Skeletal muscle cell (primary cell): Measurements from ENCODE around the gene RBMS2.
"Not testable (repeated sequence)": the region's sequence is repeated elsewhere in the genome, so short reads cannot be mapped to it uniquely, and the experiment has no call there.

Experiments
- DNase-seq: peaks from one replicate; pipeline ENCODE4 v3.0.0-alpha.2; 2010; ENCODE audit warnings: low read depth
- H3K4me3 ChIP-seq: 2 replicates; pipeline ENCODE4 v1.5.1; 2011; ENCODE audit warnings: low read depth, mild to moderate bottlenecking, control low read depth, low read length, moderate library complexity

The RBMS2 gene

GRCh38 chr12:56499879-56500278 is 21.7 kb upstream of the RBMS2 start:
- H3K4me3 ChIP-seq, DNase-seq: not testable (repeated sequence)

- H3K4me3 ChIP-seq = no peak overlapping the region
- DNase-seq = no peak
Observed at GRCh38 chr12:56510786-56511185, 10.8 kb upstream of the RBMS2 start.

GRCh38 chr12:56514014-56514318 is 7.7 kb upstream of the RBMS2 start:
- DNase-seq, H3K4me3 ChIP-seq: not testable (repeated sequence)

GRCh38 chr12:56517854-56518253 is 3.8 kb upstream of the RBMS2 start:
- DNase-seq = no peak
- H3K4me3 ChIP-seq = no peak overlapping the region

- H3K4me3 ChIP-seq = no peak overlapping the region
- no peak for DNase-seq
Observed at GRCh38 chr12:56518570-56518969, 3.0 kb upstream of the RBMS2 start.

GRCh38 chr12:56520048-56520447 is 1.6 kb upstream of the RBMS2 start:
- DNase-seq = no peak
- no peak overlapping the region for H3K4me3 ChIP-seq

- H3K4me3 ChIP-seq = no peak overlapping the region
- DNase-seq = no peak
Observed at GRCh38 chr12:56520506-56520905, 1.1 kb upstream of the RBMS2 start.

GRCh38 chr12:56521209-56521589 is 421 bp upstream of the RBMS2 start:
- peak overlapping the region; percentile 66 for H3K4me3 ChIP-seq
- no peak for DNase-seq

GRCh38 chr12:56522411-56523193 is 982 bp downstream of the RBMS2 start:
- no peak for DNase-seq
- peak overlapping the region; percentile 66 for H3K4me3 ChIP-seq

GRCh38 chr12:56528846-56529245 is 7.2 kb downstream of the RBMS2 start:
- no peak overlapping the region for H3K4me3 ChIP-seq
- no peak for DNase-seq

GRCh38 chr12:56529656-56530055 is 8.0 kb downstream of the RBMS2 start:
- H3K4me3 ChIP-seq = no peak overlapping the region
- DNase-seq = no peak

GRCh38 chr12:56530390-56531055 is 8.9 kb downstream of the RBMS2 start:
- no peak overlapping the region for H3K4me3 ChIP-seq
- no peak for DNase-seq

GRCh38 chr12:56537546-56537945 is 15.9 kb downstream of the RBMS2 start:
- no peak overlapping the region for H3K4me3 ChIP-seq
- no peak for DNase-seq

- no peak for DNase-seq
- H3K4me3 ChIP-seq = no peak overlapping the region
Observed at GRCh38 chr12:56541631-56542030, 20.0 kb downstream of the RBMS2 start.

GRCh38 chr12:56542164-56542563 is 20.5 kb downstream of the RBMS2 start:
- H3K4me3 ChIP-seq = no peak overlapping the region
- DNase-seq = no peak

GRCh38 chr12:56545023-56545604 is 23.5 kb downstream of the RBMS2 start:
- no peak overlapping the region for H3K4me3 ChIP-seq
- DNase-seq = no peak

- DNase-seq = no peak
Observed at GRCh38 chr12:56546680-56547079, 25.1 kb downstream of the RBMS2 start.

GRCh38 chr12:56551070-56551469 is 29.4 kb downstream of the RBMS2 start:
- no peak for DNase-seq
- no peak overlapping the region for H3K4me3 ChIP-seq

More at GRCh38 chr12:56546680-56547079, 25.1 kb downstream of the RBMS2 start:
- no peak overlapping the region for H3K4me3 ChIP-seq

GRCh38 chr12:56565510-56566101 is 44.0 kb downstream of the RBMS2 start:
- H3K4me3 ChIP-seq = peak overlapping the region; percentile 13
- DNase-seq = peak; percentile 80

- no peak overlapping the region for H3K4me3 ChIP-seq
- no peak for DNase-seq
Observed at GRCh38 chr12:56568146-56568545, 46.5 kb downstream of the RBMS2 start.
